ENCODE data around the gene PRSS36. TPM values are rescaled to one million over a fixed set of nuclear protein-coding genes. Genes with fewer than 3 reads are reported as not detected.
"Not testable (repeated sequence)": the region's sequence is repeated elsewhere in the genome, so short reads cannot be mapped to it uniquely, and the experiment has no call there.

PRSS36 gene
- total RNA-seq, 1 experiment from 2014 or later = 1.3 TPM

DNA sequence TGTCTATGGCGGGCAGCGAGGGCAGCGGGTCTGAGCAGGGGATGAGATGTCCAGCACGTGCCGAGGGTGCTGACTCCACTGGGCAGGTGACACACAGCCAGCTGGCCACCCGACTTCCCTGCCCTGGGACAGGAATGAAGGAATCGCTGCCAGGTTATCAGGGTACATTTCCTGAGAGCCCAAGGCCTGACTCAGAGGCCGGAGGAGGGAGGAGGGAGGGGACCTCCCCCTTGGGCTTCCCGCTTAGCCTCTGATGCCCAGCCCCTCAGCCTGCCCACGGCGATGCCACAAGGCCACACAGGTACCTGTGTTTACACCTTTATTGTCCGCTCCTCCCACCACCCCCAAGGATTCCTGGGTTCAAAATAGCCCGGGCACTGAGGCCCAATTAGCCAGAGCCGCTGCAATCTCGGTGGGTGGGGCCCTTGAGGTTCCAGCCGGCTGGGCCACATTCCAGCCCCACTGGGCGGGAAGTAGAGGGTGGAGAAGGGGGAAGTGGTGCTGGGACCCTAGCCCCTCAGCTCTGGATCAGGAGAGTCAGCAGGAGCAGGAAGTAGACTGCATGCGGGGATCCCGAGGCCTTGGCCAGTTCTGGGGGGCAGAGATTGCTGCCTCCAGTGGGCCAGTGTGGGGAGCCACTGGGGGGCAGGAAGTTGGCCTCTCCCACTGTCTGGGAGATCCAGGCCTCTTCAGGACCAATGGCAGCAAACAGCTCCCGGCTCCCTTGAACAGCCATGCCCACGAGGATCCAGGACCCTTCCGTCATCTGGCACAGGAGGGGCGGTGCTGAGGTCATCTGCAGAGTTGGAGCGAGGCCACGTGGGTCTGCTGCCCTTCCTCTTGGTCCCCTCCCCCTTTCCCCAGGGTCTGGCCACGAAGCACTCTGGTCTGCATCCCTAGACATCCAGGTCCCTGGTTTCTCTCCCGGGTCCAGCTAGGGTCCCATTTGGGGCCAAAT, 11.0 kb downstream of the PRSS36 start (continued):
- TF ChIP-seq ARID4B (CRISPR knock-in tag; IDR thresholded peaks at IDR 0.05; ENCODE audit: borderline replicate concordance) (0 out of 2 replicates have a peak, but pooled peaks have one; percentile 57), PRRX2 (CRISPR knock-in tag; IDR thresholded peaks at IDR 0.05) (no peak), USF2 (CRISPR knock-in tag; IDR thresholded peaks at IDR 0.05) (peak; percentile 61)

- H3K27ac Mint-ChIP-seq; DNase-seq (ENCODE audit: low spot score); H3K9me3 Mint-ChIP-seq; H3K27me3 Mint-ChIP-seq (ENCODE audit: low read depth); ATAC-seq; H3K4me3 Mint-ChIP-seq; POLR2A ChIA-PET: not testable (repeated sequence)
- H3K4me1 Mint-ChIP-seq = peaks cover 68% of the 10 kb centered on the region
- H3K36me3 Mint-ChIP-seq = peaks cover 18% of the 10 kb centered on the region
- CTCF ChIA-PET = interaction anchor here (0.6 to 1.7 kb wide), 2 partner anchors 19 to 245 kb away, joined by 4 to 5 read pairs; no protein-coding TSS in a partner anchor
Observed at GRCh38 chr16:31136822-31137499, 12.9 kb downstream of the PRSS36 start.

DNA sequence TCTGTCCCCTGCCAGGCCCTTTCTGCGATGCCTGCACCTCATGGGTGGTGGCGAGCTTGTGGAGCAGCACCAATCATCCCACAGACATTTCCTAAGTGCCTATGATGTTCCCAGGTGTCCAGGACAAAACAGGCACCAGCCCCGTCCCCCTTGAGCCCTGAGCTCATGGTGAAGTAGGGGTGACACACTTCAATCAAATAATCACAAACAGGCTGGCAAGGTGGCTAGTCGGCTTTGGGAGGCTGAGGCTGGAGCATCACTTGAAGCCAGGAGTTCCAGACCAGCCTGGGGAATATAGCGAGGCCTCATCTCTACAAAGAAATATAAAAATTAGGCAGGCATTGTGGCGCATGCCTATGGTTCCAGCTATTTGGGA, 13.6 kb downstream of the PRSS36 start:
- no peaks in the 10 kb centered on the region for H3K9me3 Mint-ChIP-seq
- no peak overlapping the region for H3K27ac Mint-ChIP-seq
- POLR2A ChIA-PET = interaction anchor here (2.0 to 2.4 kb wide), 3 partner anchors 19 to 62 kb away, joined by 9 to 26 read pairs (median 10); partner anchors contain the start of genes FUS, KAT8, ZNF646 and ZNF668
- no peak for DNase-seq (ENCODE audit: low spot score)
- CTCF ChIA-PET = interaction anchor here (1.0 to 2.0 kb wide), 5 partner anchors 41 to 246 kb away, joined by 3 to 7 read pairs (median 3); partner anchors contain the start of gene HSD3B7
- no peaks in the 10 kb centered on the region for H3K27me3 Mint-ChIP-seq (ENCODE audit: low read depth)
- peak overlapping the region; percentile 87 for H3K4me3 Mint-ChIP-seq
- no peak for ATAC-seq
- H3K36me3 Mint-ChIP-seq = peaks cover 24% of the 10 kb centered on the region
- no peak for TF ChIP-seq AFF4 (CRISPR knock-in tag; IDR thresholded peaks at IDR 0.05; ENCODE audit: borderline replicate concordance)
- peaks cover 66% of the 10 kb centered on the region for H3K4me1 Mint-ChIP-seq

GRCh38 chr16:31135535-31136286, 14.2 kb downstream of the PRSS36 start, which contains the start of gene PRSS8:
Gene PRSS8 (minus strand): TSS chr16:31135727. CDS start chr16:31135498, 229 bp downstream.
- DNase-seq (ENCODE audit: low spot score) (peak; percentile 68), ATAC-seq (peak; percentile 7)
- Mint-ChIP-seq H3K27ac (peak within 1 kb of the TSS; percentile 98), H3K27me3 (ENCODE audit: low read depth) (no peaks in the 10 kb centered on the region), H3K4me3 (peak within 1 kb of the TSS; percentile 87), H3K36me3 (peaks cover 27% of the 10 kb centered on the region), H3K9me3 (no peaks in the 10 kb centered on the region), H3K4me1 (peaks cover 66% of the 10 kb centered on the region)
- CTCF ChIA-PET = interaction anchor here (1.0 to 2.0 kb wide), 9 partner anchors 17 to 320 kb away, joined by 3 to 7 read pairs (median 5); partner anchors contain the start of genes HSD3B7 and KAT8
- TF ChIP-seq CBFB (CRISPR knock-in tag; IDR thresholded peaks at IDR 0.05; ENCODE audit: low read depth) (no peak), RORB (CRISPR knock-in tag; IDR thresholded peaks at IDR 0.05) (no peak), SP1 (CRISPR knock-in tag; conservative IDR thresholded peaks at IDR 0.05) (peak; percentile 31; the same call in 1 of the 2 replicates)
- POLR2A ChIA-PET = interaction anchor here (1.0 to 2.4 kb wide), 6 partner anchors 8 to 318 kb away, joined by 3 to 26 read pairs (median 6); partner anchors contain the start of genes FUS, KAT8, ZNF646 and ZNF668
